ENCODE data around the gene SLC38A9. TPM values are rescaled to one million over a fixed set of nuclear protein-coding genes. Genes with fewer than 3 reads are reported as not detected.

Gene SLC38A9
- total and polyA plus RNA-seq, 4 donors, result 11.4 to 31.0 (median 18.6) TPM

- H3K27ac ChIP-seq (ENCODE audit: low read depth in 1 of 2, low read length in 2 of 2), result peak overlapping the region in 1 of 2 donors; percentile 42
- H3K9ac ChIP-seq (ENCODE audit: low read depth in 1 of 2, low read length in 2 of 2), result no peak overlapping the region
- no peak overlapping the region for H3K4me3 ChIP-seq (ENCODE audit: low read depth in 1 of 3, low read length in 3 of 3)
- no peak for DNase-seq (ENCODE audit: low spot score)
- H3K27me3 ChIP-seq (ENCODE audit: control insufficient read depth in 4 of 4, insufficient read depth in 4 of 4, low read length in 3 of 4), result no peaks in the 10 kb centered on the region
- no peaks in the 10 kb centered on the region for H3K9me3 ChIP-seq (ENCODE audit: control insufficient read depth in 4 of 4, low read length in 3 of 4)
- 92% methylated on average over 3 of the region's 3 CpGs for WGBS
- peaks cover 0 to 9% (median 4%) of the 10 kb centered on the region in 4 donors for H3K4me1 ChIP-seq (ENCODE audit: control insufficient read depth in 4 of 4, insufficient read depth in 4 of 4, low read length in 3 of 4)
- TF ChIP-seq SP1 (IDR thresholded peaks at IDR 0.05), result no peak
- TF ChIP-seq HNF4A (conservative IDR thresholded peaks at IDR 0.05), result no peak
- TF ChIP-seq REST (IDR thresholded peaks at IDR 0.05), result no peak
- TF ChIP-seq ATF3 (IDR thresholded peaks at IDR 0.05), result no peak
- TF ChIP-seq HNF4G (IDR thresholded peaks at IDR 0.05), result no peak
- TF ChIP-seq NR2F2 (IDR thresholded peaks at IDR 0.05), result no peak
- TF ChIP-seq JUND (IDR thresholded peaks at IDR 0.05), result peak in 1 of 2 donors; percentile 70
- no peak for TF ChIP-seq GABPA (IDR thresholded peaks at IDR 0.05 in 1 of 2, conservative IDR thresholded peaks at IDR 0.05 in 1 of 2)
- peaks cover 0 to 1% (median 0%) of the 10 kb centered on the region in 4 donors for H3K36me3 ChIP-seq (ENCODE audit: control insufficient read depth in 4 of 4, insufficient read depth in 3 of 4, low read depth in 1 of 4, low read length in 3 of 4)
These were observed 66.8 kb downstream of the SLC38A9 start for GRCh38 chr5:55645304-55645703.

- H3K4me1 ChIP-seq (ENCODE audit: control insufficient read depth in 4 of 4, insufficient read depth in 4 of 4, low read length in 3 of 4), result peaks cover 1 to 49% (median 18%) of the 10 kb centered on the region in 4 donors
- no peaks in the 10 kb centered on the region for H3K27me3 ChIP-seq (ENCODE audit: control insufficient read depth in 4 of 4, insufficient read depth in 4 of 4, low read length in 3 of 4)
- H3K27ac ChIP-seq (ENCODE audit: low read depth in 1 of 2, low read length in 2 of 2), result peak overlapping the region; percentile 75 to 96
- DNase-seq (ENCODE audit: low spot score), result no peak
- no peaks in the 10 kb centered on the region for H3K36me3 ChIP-seq (ENCODE audit: control insufficient read depth in 4 of 4, insufficient read depth in 3 of 4, low read depth in 1 of 4, low read length in 3 of 4)
- H3K9ac ChIP-seq (ENCODE audit: low read depth in 1 of 2, low read length in 2 of 2), result peak overlapping the region; percentile 40 to 62
- H3K9me3 ChIP-seq (ENCODE audit: control insufficient read depth in 4 of 4, low read length in 3 of 4), result no peaks in the 10 kb centered on the region
- whole genome bisulfite sequencing, result 31% methylated on average over 4 of the region's 4 CpGs
- no peak overlapping the region for H3K4me3 ChIP-seq (ENCODE audit: low read depth in 1 of 3, low read length in 3 of 3)
- TF ChIP-seq NR2F2 (IDR thresholded peaks at IDR 0.05), result no peak
- peak; percentile 40 for TF ChIP-seq YY1 (IDR thresholded peaks at IDR 0.05)
These were observed 73.7 kb downstream of the SLC38A9 start for GRCh38 chr5:55638455-55638854.

- no peak for DNase-seq (ENCODE audit: low spot score)
- Histone ChIP-seq H3K9me3 (ENCODE audit: control insufficient read depth in 4 of 4, low read length in 3 of 4) (no peaks in the 10 kb centered on the region), H3K4me1 (ENCODE audit: control insufficient read depth in 4 of 4, insufficient read depth in 4 of 4, low read length in 3 of 4) (peaks cover 2 to 51% (median 19%) of the 10 kb centered on the region in 4 donors), H3K36me3 (ENCODE audit: control insufficient read depth in 4 of 4, insufficient read depth in 3 of 4, low read depth in 1 of 4, low read length in 3 of 4) (no peaks in the 10 kb centered on the region), H3K9ac (ENCODE audit: low read depth in 1 of 2, low read length in 2 of 2) (peak overlapping the region; percentile 51 to 62), H3K4me3 (ENCODE audit: low read depth in 1 of 3, low read length in 3 of 3) (no peak overlapping the region), H3K27ac (ENCODE audit: low read depth in 1 of 2, low read length in 2 of 2) (peak overlapping the region; percentile 75 to 96), H3K27me3 (ENCODE audit: control insufficient read depth in 4 of 4, insufficient read depth in 4 of 4, low read length in 3 of 4) (no peaks in the 10 kb centered on the region)
- TF ChIP-seq ATF3 (IDR thresholded peaks at IDR 0.05), result no peak
- TF ChIP-seq ZBTB33 (IDR thresholded peaks at IDR 0.05), result no peak
- no peak for TF ChIP-seq FOXA2 (IDR thresholded peaks at IDR 0.05)
- WGBS, result 89% methylated on average over 2 of the region's 2 CpGs
These were observed 74.1 kb downstream of the SLC38A9 start for GRCh38 chr5:55638051-55638450.

Measured in liver (tissue), 9 donors.